Choroid plexus epithelial cell (primary cell): ENCODE results near the gene MOK.
"Not testable (repeated sequence)": the region's sequence is repeated elsewhere in the genome, so short reads cannot be mapped to it uniquely, and the experiment has no call there.

ENCODE experiments used
- DNase-seq: peaks from one replicate; pipeline ENCODE4 v3.0.0-alpha.2; 2010; ENCODE audit warnings: low read depth
- H3K4me3 ChIP-seq: 2 replicates; pipeline ENCODE4 v1.5.1; 2011; ENCODE audit warnings: low read depth, mild to moderate bottlenecking, control low read depth, low read length, moderate library complexity
- TF ChIP-seq, protein P1 (sequence below): conservative IDR thresholded peaks from 2 replicates; pipeline ENCODE4 v1.5.1; 2011; ENCODE audit warnings: low read depth, mild to moderate bottlenecking, control low read depth, inconsistent platforms, low read length, moderate library complexity

MOK gene, protein sequence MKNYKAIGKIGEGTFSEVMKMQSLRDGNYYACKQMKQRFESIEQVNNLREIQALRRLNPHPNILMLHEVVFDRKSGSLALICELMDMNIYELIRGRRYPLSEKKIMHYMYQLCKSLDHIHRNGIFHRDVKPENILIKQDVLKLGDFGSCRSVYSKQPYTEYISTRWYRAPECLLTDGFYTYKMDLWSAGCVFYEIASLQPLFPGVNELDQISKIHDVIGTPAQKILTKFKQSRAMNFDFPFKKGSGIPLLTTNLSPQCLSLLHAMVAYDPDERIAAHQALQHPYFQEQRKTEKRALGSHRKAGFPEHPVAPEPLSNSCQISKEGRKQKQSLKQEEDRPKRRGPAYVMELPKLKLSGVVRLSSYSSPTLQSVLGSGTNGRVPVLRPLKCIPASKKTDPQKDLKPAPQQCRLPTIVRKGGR

DNA sequence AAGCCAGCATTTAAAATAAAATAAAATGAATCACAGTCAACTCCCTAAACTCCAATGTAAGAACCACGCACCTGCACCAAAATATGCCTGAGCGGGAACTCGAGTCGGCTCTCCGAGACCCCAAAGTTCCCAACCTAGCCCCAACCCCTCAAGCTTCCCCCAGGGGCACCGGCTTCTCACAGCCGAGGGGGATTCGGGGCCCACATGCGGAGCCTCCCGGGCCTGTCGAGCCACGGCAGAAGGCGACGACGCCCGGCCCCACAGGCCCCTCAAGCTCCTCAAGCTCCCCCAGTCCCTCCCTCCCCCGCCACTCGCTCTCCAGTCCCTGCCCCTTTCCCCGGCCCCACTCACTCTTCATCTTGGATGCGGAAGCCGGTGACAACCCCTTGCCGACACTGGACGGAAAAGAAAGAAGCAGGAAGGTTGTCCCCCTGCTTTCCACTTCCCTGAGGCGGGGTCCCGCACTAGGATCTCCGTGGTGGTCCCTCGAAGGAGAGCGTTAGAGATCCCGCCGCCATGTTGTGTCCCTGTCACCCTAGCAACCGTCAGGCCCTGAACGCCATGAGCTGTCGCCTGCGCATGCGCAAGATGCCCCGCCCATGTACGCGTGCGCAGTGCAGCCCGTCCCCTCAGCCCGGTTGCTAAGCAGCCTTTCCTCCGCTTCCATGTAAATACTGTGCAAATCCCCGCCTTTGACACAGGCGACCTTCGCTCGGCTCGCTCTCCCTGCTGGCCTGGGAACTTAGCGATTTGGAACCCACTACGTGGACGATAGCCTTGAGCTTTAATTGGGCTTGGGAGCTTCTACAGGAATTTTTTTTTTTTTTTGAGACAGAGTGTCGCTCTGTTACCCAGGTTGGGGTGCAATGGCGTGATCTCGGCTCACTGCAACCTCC is at the start of gene MOK:
MOK (minus strand) TSS at position 554 of the 896 bp plus-strand sequence; CDS start at position 358, 196 bp downstream.
- DNase-seq, result peak; percentile 98
- TF ChIP-seq, protein P1, sequence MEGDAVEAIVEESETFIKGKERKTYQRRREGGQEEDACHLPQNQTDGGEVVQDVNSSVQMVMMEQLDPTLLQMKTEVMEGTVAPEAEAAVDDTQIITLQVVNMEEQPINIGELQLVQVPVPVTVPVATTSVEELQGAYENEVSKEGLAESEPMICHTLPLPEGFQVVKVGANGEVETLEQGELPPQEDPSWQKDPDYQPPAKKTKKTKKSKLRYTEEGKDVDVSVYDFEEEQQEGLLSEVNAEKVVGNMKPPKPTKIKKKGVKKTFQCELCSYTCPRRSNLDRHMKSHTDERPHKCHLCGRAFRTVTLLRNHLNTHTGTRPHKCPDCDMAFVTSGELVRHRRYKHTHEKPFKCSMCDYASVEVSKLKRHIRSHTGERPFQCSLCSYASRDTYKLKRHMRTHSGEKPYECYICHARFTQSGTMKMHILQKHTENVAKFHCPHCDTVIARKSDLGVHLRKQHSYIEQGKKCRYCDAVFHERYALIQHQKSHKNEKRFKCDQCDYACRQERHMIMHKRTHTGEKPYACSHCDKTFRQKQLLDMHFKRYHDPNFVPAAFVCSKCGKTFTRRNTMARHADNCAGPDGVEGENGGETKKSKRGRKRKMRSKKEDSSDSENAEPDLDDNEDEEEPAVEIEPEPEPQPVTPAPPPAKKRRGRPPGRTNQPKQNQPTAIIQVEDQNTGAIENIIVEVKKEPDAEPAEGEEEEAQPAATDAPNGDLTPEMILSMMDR, result no peak
- peak within 1 kb of the TSS; percentile 94 for H3K4me3 ChIP-seq

DNA sequence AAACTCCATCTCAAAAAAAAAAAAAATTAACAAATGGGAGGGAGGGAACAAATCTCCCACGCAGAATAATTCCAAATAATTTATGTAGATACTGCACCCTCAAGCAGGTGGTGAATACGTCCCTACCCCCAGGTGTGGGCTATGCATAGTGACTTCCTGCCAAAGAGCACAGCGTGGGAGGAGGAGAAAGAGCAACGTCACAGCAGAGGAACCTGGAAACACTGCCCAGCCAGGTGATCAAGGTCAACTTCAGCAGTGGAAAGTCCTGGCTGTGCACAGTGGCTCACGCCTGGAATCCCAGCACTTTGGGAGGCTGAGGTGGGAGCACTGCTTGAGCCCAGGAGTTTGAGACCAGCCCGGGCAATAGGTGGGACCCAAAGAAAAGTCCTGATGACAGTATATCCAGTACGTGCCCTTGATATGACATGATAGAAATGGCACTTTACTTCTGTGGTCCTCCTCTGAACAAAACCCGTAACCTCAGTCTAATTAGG is 48.2 kb upstream of the MOK start:
- TF ChIP-seq, protein P1, result no peak
- DNase-seq, result no peak
- H3K4me3 ChIP-seq, result no peak overlapping the region

DNA sequence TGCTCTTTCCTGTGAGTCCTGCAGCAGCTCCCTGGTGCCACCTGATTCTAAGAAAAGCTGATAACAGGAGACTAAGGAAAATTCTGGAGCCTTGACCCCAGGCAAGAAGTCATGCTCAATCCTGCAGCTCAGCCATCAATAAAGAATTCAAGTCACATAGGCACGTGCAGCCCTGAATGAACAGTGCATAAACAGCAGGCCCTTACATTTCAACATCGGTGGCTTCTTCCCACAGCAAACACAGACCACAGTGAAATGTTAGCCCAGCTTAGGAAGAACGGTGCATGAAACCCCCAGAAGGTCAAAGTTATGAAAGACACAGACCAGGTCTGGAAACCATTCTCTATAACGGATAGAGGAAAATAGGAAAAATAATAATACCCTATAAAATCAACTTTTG is 47.2 kb upstream of the MOK start:
- H3K4me3 ChIP-seq, result no peak overlapping the region
- TF ChIP-seq, protein P1, result no peak
- peak; percentile 14 for DNase-seq

DNA sequence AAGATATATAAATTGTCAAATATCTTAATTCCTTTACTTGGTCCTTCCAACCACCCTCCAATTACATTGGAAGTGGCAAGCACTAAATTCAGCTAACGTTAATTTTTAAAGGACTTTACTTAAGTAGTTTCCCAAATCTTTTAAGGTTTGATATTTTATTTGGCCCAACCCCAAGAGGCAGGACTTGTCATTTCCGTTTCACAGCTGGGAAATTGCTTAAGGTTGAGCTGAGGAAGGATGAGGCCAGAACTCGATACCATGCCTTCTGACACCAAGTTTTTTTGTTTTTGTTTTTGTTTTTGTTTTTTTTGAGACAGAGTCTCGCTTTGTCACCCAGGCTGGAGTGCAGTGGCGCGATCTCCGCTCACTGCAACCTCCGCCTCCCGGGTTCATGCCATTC is 46.6 kb upstream of the MOK start:
- not testable (repeated sequence) for H3K4me3 ChIP-seq
- DNase-seq, result peak; percentile 79

DNA sequence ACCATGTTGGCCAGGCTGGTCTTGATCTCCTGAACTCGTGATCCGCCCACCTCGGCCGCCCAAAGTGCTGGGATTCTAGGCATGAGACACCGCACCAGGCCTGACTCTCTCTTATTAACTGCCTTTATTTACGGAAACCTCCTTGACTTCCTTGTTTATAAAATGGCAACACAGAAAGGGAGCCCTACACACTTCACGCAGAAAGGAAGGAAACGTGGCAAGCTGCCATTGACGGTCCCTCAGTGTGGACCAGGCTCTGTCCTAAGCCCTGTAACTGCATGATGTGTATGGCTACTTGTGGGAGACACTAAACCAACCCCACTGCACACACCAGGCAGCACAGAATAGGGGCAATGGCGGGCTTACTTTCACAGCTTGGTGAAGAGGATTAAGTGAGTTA is 46.1 kb upstream of the MOK start:
- no peak overlapping the region for H3K4me3 ChIP-seq
- TF ChIP-seq, protein P1, result no peak
- DNase-seq, result no peak

DNA sequence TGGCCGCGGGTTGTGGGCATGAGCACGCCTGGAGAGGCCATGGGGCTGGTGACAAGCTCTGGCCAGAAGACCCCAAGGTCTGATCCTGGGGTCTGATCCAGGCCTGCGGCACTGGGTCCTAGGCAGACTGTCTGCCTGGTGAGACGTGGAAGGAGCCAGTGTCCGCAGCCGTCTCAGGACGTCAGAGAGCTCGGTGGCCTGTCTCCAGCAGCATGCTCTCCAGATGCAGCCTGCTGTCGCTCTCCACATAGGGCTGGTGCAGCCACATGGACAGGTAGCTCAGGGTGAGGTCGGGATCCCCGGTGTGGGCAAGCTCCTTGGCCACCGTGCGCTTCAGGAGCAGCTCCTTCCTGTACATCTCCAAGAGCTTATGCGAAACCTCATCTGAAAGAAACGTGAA is 43.4 kb upstream of the MOK start:
- TF ChIP-seq, protein P1, result no peak
- DNase-seq, result no peak
- H3K4me3 ChIP-seq, result no peak overlapping the region

DNA sequence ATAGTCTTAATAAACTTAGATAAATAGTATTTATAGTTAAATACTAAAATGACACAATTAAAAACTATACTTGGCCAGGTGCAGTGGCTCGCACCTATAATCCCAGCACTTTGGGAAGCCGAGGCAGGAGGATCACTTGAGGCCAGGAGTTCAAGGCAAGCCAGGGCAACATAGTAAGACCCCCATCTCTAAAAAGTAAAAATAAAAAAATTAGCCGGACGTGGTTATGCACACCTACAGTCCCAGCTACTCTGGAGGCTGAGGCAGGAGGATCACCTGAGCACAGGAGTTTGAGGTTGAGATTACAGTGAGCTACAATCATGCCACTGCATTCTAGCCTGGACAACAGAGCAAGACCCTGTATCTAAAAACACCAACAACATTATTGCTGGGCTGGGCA is 41.7 kb upstream of the MOK start:
- TF ChIP-seq, protein P1, result no peak
- DNase-seq, result no peak
- no peak overlapping the region for H3K4me3 ChIP-seq
